M059J (cell line): ENCODE measurements around the gene UQCRQ. TPM values are rescaled to one million over a fixed set of nuclear protein-coding genes. Genes with fewer than 3 reads are reported as not detected.

ENCODE experiments used
- DNase-seq: peaks from one replicate; pipeline ENCODE4 v3.0.0-alpha.2; 2012; ENCODE audit warnings: low read depth
- total RNA-seq: library from RNA; depleted of rRNA; stranded (reverse); fragments of >200 nt; shearing (Covaris generic); gene quantifications from 2 replicates; pipeline ENCODE4 v1.2.3, GENCODE V29; 2014

UQCRQ gene
- total RNA-seq, 1 experiment from 2014 or later = 270 TPM

DNA sequence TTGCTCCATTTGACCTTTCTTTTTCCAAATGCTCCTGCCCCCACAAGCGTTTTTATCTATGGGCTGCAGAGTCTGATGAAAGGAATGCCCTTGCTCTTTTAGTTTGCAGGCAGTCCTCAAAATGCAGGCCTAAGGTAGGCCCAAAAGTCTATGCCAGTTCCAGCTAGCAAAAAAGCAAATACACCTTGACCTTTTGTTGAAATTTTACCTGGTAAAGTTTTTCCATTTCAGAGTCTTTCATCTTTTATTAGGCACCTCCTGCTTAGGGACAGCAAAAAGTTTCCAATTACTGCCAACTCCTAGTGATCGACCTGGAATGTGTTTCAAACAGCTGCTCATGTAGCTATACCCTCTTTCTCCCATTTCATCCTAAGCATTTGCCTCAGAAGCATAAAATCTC, 4.4 kb downstream of the UQCRQ start:
- no peak for DNase-seq

DNA sequence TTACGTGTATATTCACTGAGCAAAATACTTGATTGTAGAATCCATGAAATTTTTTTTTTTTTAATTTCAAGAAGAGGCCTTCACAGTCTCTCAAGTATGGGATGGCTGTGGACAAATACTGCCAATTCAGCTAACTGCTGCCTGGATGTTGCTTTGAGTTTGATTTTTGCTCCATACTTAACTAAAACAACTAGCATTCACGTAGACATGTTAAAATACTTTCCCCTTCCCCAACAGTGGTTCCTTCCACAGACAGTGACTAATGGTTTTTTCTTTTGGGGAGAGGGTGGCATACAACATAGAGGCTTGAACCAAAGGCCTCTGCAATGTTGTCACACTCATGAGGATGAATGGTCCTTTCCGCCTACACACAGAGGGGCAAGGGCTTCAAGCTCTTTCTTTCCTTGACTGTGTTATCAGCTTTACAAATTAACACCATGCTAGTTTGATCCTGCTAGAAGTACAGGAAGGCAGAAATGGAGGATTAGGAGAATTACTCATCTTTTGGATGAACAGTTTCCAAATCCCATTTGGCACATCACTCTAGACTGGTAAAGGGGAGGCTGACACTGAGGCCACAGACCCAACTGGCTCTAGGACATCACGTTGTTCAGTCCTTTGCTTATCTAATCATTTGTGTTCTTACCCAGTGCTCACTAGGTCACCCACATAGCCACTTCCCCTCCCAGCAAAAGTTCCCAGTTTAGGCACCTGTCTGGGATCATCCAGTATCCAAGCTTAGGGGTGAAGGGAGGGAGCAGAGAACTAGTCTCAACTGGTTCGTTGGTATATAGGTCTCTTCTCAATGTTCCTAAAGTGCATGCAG, 5.2 kb downstream of the UQCRQ start:
- no peak for DNase-seq

DNA sequence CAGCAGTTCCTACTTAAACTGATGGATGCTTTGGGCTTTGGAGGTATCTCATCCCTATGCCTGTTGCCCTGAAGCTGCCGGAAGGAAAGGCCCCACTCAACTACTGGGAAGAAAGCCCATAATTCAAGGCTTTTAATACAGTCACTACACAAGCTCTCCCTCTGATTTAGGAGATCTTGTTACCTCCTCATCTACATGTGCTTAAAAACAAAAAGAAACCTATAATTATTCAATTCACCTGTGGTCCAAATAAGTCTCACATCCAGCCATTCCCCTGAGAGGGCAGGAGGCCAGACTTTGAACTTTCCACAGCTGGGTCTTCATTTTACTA, 6.3 kb downstream of the UQCRQ start:
- DNase-seq = no peak

DNA sequence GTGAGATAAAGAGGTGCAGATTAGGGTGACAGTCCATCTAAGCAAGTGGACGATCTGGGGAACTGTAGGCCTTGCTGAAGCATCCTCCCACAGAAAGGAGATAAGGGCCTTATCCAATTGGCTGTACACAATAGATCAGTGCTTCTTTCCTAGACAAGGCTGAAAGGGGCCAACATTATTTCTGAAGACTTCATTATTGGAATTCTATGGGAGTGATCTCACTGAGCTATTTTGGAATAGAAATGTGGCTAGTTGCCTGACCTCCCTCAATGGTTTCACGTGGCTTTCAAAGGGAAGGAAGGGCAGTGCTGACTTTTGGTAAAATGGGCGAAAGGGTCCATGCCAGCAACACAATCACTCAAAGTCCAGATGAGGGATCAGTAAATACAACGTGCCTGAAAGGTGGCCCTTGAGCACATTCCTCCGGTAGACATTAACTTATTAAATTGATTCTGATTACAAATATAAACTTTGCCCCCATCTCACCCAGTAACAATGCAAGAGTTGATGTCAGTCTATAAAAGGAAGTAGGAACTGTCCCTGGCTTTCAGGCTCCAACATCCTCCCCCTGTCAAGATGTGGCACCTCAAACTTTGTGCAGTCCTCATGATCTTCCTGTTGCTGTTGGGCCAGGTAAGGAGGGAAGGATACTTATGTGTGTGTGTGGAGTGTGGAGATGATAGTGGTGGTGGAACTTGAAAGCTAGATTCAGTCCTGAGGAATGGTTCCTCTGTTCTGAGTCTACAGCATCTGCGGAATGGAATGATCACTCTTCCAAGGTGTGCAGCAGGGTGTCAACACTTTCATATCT, 6.9 kb downstream of the UQCRQ start, which contains the start of gene LEAP2:
Gene LEAP2, plus strand, starts transcription at position 550 of the 811 bp plus-strand sequence. Its CDS starts 27 bp downstream, at position 577.
- no peak for DNase-seq

DNA sequence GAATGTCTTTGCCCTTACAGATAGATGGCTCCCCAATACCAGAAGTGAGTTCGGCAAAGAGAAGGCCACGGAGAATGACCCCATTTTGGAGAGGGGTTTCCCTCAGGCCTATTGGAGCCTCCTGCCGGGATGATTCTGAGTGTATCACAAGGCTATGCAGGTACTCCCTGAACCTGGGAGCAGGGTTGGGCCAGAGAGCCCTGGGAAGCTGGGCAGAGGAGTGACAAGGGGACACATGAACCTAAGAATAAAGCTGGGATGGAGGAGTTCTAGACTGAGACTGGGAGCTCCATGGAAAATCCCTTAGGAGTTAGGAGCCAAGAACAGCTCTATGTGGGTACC, 7.5 kb downstream of the UQCRQ start:
- no peak for DNase-seq

DNA sequence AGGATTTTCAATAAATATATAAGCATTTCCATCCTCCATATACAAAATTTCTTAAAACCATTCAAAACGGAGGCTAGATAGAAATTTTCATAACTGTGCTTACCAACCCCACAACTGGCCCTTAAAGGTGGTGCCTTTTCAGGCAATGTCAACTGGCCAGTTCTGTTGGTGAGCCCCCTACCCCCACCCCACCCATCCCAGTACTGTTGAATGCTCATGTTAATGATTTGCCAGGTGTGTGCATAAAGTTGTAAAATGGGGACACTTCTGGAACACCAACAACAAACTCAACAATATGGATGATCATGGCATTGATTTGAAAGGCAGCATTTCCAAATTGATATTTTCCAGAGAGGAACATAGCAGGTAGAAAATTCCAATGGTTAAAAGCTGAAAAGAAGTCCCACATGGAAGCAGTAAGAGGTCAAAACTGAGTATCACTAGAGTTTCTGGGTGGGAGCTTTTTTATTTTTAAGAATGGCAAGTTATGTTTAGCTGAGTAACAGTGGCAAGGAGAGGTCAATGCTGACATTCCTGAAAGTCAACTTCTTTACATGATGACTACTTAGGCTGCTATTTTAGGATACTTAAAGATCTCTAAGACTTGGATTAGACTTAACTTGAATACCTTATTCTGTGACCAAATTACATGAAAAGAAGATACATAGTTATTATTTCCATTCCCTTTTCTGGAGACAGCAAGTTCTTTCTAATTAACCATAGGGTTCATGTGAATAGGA, 9.7 kb downstream of the UQCRQ start:
- DNase-seq = no peak

- no peak for DNase-seq
Observed at GRCh38 chr5:132877466-132877865, 11.0 kb downstream of the UQCRQ start.

DNA sequence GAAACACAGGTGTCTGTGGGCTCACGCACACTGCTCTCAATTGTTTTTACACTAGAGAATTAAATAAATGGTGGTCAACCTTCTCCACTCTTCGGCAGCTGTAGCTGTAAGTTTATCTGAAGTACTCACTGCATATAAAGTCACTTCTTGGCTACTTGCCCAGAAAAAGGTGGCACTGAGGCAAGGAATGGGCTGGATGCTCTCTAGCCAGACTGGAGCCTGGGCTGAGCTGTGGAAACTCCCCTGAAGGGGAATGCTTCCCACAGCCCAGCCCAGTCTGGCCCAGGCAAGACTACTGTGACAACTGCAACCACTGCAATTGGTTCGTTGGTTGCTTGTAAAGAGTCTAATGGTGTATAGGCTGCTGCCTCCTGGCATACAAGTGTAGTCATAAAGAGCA, 11.5 kb downstream of the UQCRQ start:
- DNase-seq = peak; percentile 80

DNA sequence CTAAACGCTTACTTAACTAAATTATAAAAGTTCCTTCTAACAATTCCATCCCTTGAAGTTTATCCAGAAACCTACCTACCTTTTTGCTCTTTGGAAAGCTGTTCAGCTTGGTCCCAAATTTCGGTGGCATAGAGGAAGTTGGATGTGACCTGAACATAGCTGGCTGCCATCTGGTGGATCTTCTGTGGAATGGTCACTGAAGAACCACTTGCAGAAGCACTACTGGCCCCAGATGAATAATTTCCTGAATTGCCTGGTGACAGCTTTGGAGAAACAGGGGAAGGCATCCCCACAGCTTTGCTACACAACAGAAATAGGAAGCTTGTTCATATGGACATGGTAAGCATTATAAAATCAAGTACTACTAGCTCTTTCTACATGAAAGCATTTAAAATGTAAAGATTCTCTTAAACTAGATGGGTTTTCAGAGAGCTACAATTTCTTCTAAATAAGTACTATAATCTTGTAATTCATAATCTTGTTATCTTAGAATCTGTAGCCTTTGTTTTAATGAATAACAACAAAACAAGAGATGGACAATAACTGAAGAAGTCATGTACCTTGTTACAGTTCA, 16.9 kb downstream of the UQCRQ start:
- peak; percentile 71 for DNase-seq

DNA sequence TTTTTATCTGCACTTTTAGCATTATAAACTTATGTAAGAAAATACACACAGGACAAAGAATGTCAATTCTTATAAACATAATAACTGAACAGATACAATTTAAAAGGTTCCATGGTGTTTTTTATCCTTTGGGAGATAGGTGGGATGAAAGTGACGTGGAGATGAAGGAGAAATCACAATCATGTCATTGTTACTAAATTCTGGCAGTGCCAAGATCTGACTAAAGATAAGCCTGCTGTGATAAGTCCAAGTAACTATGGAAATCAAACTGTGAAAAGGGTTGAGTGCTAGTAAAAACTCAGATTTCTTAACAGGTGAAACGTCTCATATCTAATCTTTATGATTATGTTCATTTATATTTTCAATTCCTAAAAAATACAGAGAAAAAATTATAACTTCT, 18.1 kb downstream of the UQCRQ start:
- DNase-seq = no peak

- no peak for DNase-seq
Observed at GRCh38 chr5:132886064-132886823, 19.8 kb downstream of the UQCRQ start.

DNA sequence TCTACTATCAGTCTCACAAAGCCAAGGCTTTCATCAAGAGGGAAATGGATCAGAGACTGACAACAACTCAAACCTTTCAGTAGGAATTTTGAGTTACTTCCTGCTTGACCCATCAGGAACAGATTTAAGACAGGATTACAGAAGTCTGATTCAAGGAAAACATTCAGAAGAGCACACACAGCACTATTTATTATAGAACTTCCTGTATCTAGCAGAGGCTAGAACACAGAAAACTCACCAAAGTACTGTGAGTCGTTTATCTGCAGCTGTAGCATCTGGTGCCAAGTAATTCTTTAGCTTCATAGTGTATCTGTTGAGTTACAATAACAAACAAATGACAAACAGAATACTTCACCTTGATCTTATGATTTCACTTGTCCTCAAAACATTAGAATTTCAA, 20.8 kb downstream of the UQCRQ start:
- no peak for DNase-seq

DNA sequence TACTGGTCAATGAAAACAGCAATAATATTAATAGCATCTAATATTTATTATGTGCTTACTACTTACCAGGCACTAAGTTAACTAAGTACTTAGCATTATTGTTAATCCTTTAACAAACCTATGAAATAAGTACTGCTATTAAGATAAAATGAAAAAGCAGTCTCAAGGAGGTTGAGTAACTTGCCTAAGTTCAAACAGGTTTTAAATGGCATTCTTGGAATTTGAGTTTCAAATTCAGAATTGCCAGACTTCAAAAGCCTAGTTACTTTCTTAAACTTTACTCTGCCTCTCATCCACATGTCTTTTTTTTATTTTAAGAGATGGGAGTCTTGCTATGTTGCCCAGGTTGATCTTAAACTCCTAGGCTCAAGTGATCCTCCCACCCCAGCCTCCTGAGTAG, 23.1 kb downstream of the UQCRQ start:
- no peak for DNase-seq

DNA sequence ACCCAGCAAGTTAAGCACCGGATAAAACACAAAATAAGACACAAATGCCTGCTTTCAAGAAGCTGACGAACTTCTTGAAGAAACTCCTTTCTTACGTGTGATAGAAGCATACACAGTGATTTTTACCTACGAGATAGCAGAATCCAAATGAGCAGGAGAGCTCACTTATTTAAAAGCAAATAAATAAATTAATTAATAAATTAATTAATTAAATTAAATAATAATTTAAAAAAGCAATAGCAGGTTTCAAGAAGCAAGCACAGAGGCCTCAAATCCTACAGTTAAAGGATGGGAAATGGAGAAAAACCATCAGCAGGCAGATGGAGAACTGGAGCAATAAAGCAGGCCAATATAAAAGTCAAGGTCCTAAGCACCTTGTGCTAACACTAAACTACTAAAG, 24.4 kb downstream of the UQCRQ start:
- DNase-seq = no peak

DNA sequence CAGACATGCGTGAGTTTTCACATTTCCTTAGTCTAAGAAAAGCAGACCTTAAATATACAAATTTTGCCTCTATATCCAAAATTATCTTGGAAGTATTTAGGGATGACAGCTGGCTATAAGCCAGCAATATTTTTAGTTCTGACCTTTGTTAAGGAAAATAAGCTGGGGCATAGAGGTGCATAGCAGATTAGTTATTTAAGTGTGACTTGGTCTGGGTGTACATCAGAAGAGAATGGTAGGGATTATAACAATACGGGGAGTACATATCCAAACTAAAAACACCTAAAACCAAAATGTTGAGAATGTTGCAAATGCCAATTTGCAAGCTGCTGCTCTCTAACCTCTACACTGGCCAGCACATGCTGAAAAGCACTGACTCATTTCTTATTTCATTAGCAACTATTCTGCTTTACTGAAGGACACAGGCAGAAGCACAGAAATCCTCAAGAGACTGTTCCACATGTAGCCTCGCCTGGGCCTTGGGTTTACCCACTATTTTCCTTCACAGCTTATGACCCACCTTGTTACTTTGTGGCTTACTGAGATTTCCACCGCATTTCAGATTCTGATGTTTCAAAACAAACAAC, 29.4 kb downstream of the UQCRQ start:
- no peak for DNase-seq

- no peak for DNase-seq
Observed at GRCh38 chr5:132896685-132897084, 30.2 kb downstream of the UQCRQ start.

DNA sequence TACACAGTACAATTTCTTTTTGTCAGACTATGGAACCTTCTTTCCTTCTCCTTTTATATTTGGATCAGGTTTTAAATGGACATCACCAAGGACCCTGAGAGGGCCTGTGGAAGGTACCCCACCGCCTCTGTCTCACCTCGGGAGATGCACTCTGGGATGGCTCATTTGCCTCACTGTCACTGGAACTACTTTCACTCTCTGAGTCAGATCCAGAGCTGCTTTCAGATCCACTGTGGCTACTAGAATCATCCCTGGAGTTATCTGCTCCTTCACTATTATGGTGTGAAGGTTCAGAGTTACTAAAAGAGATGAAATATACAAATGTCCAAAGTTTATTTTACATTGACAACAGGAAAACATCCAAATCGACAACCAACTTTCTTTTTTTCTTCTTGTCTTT, 31.7 kb downstream of the UQCRQ start:
- DNase-seq = no peak

DNA sequence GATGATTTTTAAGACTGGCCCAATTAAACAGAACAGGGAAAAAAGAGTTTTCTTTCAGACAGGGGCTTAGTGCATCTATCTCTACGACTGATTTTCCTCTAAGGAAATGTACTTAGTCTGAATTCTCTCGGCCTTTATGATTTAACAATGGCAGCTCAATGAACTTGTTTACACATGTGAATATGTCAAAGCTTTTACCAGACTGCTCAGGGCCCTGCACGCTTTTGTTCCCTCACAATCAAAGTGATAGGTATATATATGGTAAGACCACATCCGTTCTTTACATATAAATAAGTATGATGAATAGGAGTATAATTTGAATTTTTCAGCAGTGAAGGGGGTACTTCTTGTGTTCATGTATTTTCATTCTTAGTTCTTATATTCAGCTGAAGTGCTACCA, 34.6 kb downstream of the UQCRQ start:
- DNase-seq = no peak

DNA sequence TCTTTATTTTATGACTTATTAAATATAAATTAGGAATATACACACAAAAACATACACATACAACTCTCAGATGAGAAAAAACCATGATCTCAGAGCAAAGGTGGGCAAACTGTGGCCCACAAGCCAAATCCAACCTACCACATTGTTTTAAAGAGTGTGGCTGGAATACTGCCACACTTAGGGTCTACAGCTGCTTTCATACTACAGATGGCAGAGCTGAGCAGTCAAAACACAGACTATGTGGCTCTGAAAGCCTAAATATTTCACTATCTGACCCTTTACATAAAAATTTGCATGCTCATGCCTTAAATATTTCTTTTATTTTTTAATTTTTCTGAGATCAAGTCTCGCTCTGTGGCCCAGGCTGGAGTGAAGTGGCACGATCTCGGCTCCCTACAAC, 35.3 kb downstream of the UQCRQ start:
- DNase-seq = no peak

GRCh38 chr5:132905938-132906337, 39.5 kb downstream of the UQCRQ start:
- DNase-seq = no peak

- no peak for DNase-seq
Observed at GRCh38 chr5:132907161-132907560, 40.7 kb downstream of the UQCRQ start.
